NCI-H446 treated with DMSO at 0.1 percent for 48 hours (cell line): ENCODE data around the gene PDE3A.

Source experiments
- DNase-seq: peaks from one replicate; lab custom pipeline; 2025; lab: John Stamatoyannopoulos, UW

The PDE3A gene

DNA sequence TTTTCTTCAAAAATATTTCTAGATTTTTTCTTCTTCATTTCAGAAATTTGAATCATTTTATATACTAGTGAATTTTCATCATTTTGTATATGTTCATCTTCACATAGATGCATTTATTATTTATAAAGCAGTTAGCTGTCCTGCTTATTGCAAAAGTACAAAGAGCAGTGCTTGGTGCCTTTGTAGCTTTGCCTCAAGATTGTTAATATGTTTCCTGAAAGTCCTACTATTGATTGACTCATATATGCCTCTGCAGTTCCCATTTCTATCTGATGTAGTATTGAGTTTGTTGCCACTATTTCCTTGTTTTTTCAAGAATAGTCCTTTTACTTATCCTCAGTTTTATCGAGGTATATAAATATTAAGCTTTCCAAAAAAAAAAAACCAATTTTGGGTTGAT lies 89.7 kb downstream of the PDE3A start:
- DNase-seq: no peak

DNA sequence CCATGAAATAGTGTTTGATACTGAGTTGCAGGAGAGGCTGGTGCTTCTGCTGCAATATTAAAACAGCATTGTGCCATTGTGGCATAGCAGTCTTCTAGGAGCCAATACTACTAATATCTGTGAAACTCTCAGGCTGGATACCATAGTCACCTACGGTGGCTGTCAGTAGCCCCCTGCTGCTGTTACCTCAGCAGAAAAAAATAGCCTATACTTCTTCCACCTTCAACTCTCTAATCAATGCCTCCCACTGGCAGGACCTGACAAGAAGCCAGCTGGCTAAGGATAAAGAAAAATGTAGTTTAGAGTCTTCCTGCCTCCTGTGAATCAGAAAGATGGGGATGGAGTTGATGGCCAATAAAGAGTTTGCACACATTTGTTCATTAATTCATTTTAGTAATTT lies 91.6 kb downstream of the PDE3A start:
- DNase-seq: no peak

DNA sequence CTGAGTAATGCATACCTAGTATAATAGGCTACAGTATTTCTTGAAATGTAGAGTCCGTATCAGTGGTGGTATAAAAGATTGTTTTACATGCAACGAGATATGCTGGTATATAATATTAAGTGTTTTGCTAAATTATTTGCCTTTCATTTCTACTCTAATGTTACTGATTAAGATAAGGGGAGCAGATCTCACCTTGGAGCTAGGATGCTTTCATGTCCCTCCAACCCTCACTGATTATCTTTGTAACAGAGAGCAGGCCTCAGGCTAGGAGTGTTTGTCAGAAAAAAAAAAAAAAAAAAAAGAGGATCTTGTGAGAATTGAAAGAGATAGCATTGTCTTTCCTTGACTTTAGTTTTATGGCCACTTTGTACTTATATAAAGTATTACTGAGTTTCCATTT lies 92.6 kb downstream of the PDE3A start:
- no peak for DNase-seq

DNA sequence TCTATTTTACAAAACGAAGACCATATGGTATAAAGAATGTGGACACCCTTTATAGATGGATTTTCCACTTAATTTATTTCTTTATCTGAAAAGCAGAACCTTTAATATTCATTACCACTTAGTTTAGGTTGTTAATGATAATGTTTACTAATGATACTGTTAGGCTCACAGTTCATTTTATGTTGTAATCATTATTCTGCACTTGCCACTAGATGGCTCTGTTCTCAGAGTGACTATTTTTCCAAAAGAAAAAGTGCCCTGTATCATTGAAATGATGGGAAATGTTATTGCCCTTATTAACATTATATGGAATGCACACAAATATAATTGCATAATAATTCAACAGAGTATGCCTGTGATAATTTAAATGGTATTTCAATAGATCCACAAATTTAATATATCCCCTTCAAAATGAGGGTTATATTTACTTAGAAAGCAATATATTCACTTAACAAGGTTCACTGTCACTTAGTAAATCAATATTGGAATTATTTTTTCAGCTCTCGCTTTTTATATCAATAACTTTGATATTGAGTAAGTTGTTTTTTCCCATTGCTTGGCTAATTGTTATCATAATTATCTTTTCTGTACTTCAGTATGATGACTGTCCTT lies 95.7 kb downstream of the PDE3A start:
- no peak for DNase-seq

DNA sequence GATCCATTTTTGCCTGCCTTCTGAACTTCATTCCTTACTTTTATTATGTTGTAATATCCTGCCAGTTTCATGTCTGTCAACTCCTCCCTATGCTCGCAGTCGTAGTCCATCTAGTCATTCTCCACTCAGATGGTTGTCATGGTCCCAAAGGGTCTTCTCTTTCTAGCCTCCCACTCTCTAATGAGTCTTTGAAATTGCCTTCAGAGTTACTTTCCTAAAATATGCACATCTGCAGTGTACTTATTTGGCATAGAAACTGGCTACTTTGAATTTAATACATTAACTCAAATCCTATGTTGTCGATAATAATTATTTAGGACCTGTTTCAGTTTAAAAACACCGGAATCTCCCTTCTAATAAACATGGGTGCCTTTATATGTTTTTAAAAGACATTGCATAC lies 101.0 kb downstream of the PDE3A start:
- DNase-seq: no peak

DNA sequence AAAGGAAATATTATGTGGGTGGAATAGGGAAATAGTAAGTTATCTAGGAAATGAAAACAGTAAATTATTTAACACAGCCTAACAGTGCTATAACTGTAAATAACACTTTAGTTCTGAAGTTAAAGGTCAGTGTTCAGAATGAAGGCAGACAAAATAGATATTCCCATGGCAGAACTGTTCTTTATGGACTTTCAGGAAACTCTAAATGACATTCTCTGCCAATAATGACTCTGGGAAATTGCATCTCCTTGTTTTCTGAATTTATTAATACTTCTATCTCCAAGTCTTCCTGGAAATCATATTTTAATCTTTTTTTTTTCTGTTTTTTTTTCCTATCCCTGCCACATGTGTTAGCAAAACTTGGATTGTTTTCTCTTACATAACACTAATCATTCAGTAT lies 101.4 kb downstream of the PDE3A start:
- DNase-seq: no peak

DNA sequence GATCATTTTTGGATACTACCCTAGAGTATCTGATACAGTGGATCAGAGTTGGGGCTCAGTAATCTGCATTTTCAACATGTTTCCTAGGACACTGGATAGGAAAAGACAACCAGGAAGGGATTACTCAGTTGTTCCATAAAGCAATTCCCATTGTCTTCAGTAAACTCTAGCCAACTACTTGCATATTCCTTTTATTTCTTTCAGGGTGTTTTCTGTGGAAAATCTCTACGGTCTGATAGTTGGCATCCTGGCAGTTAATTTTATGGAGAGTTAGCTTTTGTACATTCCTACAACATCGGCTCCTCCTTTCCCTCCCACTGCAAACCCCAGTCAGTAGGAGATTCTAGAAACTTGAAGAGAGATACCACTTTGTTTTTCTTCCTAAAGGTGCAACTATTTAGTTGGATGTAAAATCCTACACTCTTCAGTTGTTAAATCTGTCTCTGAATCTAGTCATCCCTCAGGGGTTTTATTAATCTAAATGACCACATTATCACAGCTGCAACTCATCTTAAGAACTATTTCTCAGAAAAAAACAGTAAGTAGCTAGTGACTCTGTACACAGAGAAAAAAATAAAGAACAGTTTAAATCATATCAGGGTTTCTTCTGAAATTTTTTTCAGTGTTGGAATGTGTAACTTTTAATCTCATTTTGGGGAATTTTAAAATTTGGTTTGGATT lies 103.9 kb downstream of the PDE3A start:
- DNase-seq: no peak

DNA sequence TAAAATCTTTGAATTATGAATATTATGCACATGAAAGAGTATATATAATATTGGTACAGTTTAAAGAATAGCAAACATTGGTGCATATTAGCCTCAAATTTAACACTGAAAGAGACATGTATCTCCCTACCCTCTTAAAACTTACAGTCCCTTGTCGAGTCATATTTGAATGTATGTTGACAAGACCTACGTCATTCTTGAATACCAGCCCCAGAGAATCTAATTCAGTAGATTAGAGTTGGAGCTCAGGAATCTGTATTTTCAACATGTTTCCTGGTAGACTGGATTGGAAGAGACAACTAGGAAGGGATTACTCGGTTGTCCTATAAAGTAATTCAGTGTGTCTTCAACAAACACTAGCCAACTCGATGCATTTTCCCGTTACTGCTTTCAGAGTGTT lies 104.8 kb downstream of the PDE3A start:
- no peak for DNase-seq

DNA sequence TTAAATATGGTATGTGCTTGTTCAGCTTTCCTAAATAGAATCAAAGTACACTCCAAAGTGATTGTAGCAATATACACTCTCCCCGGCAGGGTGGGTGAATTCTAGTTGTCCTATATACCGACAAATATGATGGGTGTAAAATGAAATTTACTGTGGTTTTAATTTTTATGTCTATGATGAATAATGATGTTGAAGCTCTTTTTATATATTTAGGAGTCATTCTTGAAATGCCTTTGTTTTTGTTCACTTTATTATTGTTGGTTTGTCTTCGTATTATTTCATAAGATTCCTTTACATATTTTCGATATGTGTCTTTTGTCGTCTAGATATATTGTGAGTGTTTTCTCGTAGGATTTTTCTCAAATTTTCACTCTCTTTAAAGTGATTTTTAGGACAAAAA lies 105.7 kb downstream of the PDE3A start:
- DNase-seq: no peak

DNA sequence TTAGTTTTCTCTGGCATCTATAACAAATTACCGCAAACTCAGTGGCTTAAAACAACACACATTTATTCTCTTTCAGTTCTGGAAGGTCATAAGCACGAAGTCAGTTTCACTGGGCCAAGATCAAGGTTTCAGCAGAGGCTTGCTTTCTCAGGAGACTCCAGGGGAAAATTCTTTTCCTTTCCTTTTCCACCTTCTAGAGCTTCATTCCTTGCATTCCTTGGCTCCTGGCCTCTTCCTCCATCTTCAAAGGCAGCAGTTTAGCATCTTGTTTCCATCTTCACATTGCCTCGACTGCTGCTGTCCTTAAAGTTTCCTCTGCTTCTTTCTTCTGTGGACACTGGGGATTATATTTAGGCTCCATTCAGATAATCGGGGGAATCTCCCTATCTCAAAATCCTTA lies 106.1 kb downstream of the PDE3A start:
- no peak for DNase-seq

DNA sequence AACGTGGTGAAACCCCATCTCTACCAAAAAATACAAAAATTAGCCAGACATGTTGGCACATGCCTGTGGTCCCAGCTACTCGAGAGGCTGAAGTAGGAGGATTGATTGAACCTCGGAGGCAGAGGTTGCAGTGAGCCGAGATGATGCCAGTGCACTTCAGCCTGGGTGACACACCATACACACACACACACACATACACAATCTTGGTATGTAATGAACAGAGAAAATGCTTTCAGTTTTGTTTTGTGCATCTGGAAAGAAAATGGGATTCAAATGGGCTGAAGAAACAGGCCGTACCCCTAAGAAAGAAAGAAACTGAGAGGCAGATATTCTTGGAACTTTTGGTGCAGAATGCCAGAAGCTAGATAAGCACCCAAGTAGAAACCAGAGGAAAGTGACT lies 107.2 kb downstream of the PDE3A start:
- no peak for DNase-seq

DNA sequence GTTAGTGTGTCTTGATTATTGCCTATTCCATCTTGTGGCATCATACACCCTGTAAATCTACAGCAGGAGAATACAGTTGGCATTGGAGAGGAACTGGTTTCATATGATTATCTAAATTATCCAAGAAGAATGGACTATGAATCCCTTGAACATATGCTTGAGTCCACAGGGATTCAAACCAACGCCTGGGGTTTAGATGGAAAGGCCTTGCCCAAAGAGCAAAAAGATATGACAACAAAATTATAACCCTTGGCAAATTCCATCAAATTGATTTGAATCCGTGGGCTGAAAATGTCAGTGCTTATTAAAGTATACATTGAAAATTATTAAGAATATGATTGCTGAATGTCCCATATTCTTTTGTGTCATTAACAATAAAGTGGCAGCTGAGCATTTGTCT lies 108.2 kb downstream of the PDE3A start:
- DNase-seq: no peak

DNA sequence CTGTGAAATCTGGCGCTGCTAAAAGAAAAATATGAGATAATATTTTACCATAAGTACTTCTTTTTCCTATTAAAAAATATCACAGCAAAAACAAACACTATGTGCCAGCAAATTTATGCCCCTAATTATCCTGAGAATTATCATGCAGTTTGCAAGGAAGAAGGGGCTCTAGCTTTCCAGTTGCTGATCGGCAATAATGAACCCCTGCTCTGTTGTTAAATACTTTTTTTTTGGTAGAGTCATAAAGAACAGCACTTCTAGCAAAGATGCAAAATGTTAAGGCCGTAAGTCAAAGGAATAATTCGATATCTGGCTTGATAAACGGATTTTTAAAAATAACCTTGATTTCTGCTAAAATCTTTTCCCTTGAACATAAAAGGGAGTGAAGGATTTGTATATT lies 108.9 kb downstream of the PDE3A start:
- no peak for DNase-seq

DNA sequence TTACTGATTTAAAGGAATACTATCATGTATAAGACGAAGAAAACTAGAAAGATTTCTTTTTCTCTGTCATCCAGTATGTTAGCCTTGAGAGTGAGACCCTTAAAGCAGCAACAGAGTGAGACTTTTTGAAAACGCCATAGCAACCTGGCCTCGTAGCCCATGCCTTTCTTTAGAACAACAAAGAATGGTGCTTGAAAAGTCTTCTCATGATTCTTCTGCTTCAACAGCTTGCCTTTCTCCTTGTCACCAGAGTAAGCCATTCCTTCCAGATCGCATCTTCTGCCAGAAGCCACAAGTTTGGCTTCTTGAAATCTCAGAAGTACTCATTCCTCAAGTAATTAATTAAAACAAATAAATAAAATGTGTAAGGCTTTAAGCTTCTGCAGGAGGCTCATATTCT lies 109.3 kb downstream of the PDE3A start:
- no peak for DNase-seq

DNA sequence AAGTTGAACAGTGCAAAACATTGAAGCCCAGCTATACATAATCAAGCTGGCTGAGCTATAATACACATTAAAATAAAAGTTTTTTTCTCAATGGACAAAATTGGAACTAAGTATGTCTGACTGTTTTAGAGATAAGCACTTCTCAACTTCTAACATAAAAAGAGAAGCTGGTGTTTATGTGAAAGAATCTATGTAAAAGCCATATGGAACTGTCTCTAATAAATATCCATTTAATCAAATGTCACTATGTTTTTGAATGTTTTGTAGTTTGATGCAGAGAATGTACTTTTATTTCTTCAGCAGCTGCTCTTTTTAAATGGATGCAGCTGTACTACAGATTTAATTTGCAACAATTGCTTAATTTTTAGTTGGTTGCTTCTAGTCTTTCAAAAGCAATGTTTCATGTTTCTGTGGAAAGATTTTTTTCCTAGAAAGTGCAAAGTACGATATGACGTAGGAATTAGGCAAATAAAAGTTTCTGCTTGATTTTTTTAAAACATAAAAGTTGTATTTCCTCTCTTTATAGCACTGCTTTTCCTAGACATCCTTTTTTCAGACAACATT lies 114.2 kb downstream of the PDE3A start:
- no peak for DNase-seq

DNA sequence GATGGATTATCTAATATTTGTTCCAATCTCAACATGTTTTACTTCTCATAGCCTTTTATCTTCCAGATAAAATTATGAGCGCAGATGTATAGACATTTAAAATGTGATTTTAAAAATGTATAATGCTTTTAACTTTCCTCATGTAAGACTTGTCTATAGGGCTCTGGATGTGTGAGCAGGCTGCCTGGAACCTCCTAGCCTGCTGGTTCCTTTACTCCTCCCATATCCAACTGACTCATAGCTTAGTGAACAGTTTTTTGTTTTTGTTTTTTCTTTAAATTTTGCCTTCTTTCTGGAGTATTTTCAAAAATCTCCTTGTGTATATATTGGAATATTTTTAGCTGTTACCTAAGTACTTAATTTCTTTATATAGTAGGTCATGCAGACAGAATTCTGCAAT lies 115.4 kb downstream of the PDE3A start:
- no peak for DNase-seq

DNA sequence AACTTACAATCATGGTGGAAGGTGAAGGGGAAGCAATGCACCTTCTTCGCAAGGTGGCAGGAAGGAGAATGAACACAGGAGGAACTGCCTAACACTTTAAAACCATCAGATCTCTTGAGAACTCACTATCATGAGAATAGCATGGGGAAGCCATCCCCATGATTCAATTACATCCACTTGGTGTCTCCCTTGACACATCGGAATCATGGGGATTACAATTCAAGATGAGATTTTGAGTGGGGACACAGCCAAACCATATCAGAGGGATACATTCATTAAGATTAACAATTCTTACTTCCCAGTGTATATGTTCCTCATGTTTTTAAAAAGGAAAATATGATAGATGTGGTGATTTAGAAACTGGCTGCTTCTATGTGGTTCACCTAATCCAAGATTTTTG lies 117.9 kb downstream of the PDE3A start:
- DNase-seq: no peak

DNA sequence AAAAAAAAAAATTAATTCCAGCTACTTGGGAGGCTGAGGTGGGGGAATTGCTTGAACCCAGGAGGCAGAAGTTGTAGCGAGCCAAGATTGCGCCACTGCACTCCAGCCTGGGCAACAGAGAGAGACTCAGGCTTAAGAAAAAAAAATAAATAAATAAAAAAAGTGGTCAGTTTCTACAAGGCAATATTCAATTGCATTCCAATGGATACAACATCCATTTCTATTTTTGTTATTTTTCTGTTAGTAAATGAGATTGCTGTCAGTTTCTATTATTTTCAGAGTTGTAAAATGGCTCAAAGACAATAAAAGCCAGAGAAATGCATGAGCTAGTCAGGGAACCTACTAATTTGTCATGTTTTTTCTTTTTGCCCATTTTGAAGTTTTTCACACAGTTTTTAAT lies 119.2 kb downstream of the PDE3A start:
- DNase-seq: no peak

DNA sequence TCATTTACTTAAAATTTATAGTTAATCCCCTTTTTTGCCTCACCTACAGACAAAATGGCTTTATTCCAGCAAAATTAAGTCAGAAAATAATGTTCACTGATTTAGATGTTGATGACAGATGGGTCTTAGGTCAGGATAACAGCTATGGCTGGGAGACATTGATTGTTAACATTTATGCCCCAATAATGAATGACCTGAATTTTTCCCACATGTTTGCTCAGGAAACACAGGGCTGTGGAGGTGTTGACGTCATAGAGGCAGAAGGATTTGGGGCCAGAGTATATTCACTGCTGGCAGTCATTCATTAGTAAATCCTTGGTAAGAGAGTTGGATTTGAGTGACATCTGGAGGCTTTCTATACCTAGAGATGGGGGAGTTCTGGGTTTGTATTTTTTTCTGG lies 121.3 kb downstream of the PDE3A start:
- DNase-seq: no peak

DNA sequence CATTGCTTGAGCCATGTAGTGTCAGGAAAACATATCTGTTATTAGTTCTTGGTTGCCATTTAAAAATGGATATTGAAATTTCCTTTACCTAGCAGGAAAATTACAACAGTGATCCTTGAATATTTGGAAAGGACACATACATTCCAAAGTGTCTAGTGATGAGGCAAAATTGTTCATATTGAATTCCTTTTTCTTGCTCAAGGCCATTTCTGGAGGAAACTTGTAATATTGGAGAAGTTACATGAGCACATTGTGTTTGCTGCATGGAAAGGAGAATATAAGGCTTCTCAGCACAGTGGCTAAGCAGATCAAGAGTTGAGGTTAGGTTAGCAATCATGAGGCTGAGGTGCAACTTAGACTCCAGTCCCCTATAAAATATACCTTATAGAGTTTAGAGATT lies 121.9 kb downstream of the PDE3A start:
- no peak for DNase-seq

DNA sequence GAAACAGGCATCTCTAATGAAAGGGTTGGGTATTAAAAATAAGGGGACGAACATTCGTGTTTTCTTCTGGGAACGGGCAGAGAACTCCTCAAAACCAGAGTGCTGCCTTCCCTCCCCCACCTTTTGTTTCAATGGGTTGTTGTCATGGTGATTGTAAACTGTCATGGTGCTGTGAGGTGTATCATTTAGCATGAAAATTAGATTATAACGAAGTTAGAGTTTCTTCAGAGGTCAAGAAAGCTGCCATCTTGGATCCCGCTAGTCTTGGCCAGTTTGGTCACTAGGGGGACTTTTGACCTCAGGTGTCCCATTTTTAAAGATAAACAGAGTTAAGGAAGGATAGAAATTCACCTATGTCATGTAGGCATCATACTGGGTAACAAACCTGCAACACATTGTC lies 123.0 kb downstream of the PDE3A start:
- DNase-seq: no peak

DNA sequence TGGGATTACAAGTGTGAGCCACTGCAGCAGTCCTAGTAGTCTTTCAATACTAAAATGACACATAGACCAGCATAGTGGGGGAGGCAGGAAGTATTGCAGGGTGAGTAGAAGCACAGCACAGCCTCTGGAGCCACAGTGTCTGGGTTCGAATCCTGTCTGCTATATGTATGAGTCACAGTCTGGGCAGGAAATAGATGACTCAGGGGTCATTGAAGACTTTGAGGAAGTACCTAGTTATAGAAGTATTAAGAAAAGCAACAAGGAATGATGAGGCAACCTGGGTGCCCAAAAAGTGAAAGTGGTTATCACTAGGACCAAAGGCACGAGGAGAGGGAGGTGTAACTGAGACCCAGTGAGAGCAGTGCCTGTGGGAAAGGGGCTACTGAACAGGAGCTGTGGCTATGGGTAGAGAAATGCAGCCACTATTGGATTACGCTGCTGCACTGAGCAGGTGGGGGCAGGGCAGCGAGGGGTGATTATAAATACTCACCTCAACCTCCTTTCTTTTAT lies 124.0 kb downstream of the PDE3A start:
- no peak for DNase-seq

DNA sequence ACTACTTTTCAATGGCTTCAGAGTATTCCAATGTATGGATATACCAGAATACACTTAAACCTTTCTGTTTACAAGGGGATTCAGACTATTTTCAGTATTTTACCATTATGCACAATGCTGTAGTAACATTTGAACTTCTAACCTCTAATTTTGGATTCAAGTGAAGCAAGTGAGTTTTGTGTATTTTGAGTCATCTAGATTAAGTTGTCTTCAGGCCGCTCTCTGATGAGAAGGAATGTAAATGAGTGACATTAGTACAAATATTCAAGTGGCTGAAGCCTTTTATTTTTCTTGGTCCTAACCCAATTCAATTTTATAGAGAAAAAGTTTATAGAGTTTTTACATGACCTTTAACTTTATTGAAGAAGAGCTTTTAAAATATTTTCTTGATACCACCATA lies 125.6 kb downstream of the PDE3A start:
- DNase-seq: no peak

DNA sequence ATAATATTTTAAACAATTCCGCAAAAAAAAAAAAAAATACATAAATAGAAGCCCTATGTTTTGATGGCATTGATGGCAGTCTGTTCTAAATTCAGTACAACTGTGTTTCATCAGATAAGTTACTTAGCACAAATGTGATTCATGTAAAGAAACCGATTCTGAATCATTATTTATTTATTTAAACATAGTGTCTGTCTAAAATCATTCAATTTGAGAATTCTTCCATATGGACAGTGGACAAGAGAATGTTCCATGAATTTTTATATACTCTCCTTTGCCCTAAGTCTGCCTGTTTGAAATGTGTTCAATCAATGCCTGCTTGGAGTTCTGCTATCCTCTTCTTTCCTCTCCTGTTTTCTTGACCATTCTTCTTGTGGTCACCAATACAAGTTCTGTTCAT lies 126.5 kb downstream of the PDE3A start:
- DNase-seq: no peak
